ENCODE data around the gene TRMT44.

DNA sequence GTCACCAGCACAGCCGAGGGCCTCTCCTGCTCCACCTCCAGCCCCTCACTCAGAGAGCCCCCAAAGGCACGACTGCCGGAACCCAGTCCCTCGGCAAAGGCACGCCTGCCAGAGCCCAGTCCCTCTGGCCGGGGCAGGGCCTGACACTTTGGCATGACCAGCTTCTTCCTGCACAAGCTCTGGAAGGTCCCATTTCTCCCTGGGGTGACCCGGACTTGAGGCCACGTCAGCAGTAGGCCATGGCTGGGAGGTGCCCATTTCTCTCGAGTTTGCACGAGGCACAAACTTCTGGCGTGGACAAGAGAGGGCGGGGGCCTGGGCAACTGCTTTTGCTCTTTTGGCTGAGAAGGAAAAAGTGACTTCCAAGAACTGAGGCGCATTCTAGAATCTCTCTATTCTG, 77.4 kb downstream of the TRMT44 start:
- TF ChIP-seq, protein P1, sequence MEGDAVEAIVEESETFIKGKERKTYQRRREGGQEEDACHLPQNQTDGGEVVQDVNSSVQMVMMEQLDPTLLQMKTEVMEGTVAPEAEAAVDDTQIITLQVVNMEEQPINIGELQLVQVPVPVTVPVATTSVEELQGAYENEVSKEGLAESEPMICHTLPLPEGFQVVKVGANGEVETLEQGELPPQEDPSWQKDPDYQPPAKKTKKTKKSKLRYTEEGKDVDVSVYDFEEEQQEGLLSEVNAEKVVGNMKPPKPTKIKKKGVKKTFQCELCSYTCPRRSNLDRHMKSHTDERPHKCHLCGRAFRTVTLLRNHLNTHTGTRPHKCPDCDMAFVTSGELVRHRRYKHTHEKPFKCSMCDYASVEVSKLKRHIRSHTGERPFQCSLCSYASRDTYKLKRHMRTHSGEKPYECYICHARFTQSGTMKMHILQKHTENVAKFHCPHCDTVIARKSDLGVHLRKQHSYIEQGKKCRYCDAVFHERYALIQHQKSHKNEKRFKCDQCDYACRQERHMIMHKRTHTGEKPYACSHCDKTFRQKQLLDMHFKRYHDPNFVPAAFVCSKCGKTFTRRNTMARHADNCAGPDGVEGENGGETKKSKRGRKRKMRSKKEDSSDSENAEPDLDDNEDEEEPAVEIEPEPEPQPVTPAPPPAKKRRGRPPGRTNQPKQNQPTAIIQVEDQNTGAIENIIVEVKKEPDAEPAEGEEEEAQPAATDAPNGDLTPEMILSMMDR (IDR thresholded peaks at IDR 0.05): no peak
- no peak for TF ChIP-seq POLR2A (IDR thresholded peaks at IDR 0.05)

Measured in thyroid gland (tissue), 4 donors.